ENCODE measurements around the gene RPL37A.

The RPL37A gene

DNA sequence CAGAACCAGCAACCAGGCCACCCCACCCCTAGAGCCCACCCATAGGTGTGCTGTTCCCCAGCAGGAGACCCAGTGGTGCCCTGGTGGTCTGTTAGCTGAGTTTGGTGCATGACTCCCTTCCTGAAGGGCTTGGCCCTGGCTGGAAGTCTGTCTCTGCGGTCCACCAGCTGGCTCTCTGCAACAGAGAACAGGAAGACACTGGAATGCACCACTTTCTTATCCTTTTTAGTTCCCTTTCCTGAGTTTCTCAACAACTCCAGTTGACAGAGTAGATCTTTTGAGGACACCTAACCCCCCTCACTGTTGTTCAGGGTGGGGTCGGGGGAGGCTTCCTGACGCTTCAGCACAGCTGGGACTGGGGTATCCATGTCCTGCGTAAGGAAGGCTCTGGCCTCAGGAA lies 11.9 kb upstream of the RPL37A start:
- FAIRE-seq (no peak), DNase-seq (ENCODE audit: low spot score) (no peak)

DNA sequence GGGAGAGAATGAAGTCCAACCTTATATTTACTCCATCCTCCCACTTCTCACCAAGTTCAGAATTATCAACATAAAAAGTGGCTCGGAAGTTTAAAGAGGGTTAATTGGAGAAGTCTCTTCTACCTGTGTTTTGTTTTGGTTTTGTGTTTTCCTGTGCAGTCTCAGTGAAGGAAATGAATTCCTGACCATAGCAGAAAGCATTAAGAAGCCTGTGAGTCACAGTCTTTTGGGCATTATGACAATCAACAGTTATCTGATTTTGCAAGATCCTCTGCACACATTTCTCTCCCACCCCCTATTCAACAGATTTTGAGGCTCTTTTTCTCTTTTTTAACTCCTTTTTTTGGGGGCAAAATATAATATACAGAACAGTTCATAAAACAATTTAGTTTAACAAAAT lies 8.6 kb upstream of the RPL37A start:
- FAIRE-seq (no peak), DNase-seq (ENCODE audit: low spot score) (no peak)

DNA sequence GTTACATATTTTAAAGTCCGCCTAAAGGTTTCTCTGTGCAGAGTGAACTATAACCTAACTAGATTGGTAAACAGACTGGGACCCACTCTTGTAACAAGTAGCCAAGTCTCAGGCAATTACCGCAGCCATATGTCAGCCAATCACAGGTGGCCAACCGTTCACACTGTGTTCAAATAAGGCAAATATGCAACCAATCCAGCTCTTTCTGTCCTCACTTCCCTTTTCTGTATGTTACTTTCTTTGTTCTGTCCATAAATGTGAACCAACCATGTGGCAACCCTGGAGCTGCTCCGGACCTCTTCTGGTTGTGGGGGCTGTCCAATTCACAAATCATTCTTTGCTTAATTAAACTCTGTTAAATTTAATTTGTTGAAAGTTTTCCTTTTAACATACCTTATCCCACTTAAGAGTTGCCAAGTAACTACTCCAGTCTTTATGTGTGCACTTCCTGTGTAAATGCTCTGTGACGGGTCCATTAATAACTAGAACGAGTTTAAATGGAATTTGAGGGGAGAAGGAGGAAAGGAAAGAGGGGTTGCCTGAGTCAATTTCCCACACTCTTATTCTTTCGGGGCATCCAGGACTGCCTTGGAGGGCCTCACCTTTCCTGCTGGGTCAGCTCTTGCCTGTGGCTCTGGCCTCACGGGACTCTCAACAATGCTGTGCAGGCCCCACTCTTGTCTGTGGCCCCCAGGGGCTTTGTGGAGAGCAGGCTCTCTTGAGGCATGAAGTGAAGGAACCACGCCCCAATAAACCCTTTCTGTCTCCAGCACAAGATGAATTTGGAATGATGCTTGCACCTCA lies 6.6 kb upstream of the RPL37A start:
- DNase-seq (ENCODE audit: low spot score) (no peak), FAIRE-seq (no peak)

DNA sequence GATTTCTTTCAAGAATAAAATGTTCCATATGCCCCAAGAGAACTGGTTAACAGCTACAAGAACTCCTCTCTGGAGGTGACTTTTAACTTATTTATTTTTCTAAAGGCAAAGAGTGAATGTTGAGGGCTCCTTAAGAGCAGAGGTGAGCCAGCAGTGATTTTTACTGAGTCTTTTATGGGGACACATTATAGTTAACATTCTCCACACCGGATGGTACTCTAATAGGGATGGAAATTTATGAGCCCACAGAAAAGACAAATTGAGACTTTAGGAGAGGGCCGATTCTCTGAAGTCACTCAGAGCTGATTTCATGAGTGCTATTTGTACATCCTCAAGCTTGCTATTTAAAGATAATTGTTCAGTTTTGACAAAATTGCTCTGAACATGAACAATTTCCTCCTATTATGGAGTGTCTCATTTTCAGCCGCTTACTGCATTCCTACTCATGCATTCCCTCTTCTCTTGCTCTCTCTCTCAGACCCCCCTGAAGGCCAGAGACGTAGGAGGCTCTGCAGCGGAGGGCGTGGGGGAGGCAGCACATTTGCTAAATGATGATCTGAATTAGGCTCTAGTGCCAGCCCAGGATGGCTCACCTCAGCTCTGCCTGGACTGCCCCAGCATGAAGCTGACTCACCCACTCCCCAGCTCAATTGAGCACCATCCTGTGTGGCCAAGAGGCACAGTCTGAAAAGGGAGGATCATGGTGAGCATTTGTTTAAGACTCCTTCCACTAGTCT lies 5.9 kb upstream of the RPL37A start:
- DNase-seq (ENCODE audit: low spot score) (peak; percentile 70), FAIRE-seq (no peak)

DNA sequence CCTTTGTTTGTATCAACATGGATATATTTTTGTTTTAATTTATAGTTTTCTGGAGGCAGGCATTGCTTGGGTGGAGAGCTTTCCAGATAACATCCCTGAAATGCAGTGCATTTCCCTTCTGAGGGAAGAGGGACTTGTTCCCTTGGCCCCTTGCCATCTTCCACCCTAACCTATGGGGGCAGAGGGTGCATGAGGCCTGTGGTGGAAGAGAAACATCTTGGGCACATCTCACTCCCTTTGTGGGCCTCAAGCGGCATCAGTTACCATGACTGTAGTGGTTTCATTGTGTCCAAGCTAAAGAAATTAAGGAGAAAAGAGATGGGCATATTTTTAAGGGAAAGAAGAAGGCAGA lies 5.3 kb upstream of the RPL37A start:
- DNase-seq (ENCODE audit: low spot score) (no peak), FAIRE-seq (no peak)

DNA sequence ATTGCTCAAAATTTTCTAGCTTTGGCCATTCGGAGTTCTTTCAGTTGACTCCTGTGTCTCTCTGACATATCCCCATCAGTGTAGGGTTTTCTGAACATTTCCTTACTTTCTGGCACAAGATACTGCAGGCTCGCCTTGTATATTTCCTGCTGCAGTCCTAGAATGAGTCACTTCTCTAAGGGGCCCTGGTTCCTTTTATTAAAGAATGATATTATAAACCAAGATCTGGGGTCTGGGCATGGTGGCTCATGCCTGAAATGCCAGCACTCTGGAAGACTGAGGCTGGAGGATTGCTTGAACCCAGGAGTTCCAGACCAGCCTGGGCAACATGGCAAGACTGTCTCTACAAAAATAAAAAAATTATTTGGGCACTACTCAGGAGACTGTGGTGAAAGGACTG lies 3.0 kb upstream of the RPL37A start:
- no peak for FAIRE-seq
- no peak for DNase-seq (ENCODE audit: low spot score)

DNA sequence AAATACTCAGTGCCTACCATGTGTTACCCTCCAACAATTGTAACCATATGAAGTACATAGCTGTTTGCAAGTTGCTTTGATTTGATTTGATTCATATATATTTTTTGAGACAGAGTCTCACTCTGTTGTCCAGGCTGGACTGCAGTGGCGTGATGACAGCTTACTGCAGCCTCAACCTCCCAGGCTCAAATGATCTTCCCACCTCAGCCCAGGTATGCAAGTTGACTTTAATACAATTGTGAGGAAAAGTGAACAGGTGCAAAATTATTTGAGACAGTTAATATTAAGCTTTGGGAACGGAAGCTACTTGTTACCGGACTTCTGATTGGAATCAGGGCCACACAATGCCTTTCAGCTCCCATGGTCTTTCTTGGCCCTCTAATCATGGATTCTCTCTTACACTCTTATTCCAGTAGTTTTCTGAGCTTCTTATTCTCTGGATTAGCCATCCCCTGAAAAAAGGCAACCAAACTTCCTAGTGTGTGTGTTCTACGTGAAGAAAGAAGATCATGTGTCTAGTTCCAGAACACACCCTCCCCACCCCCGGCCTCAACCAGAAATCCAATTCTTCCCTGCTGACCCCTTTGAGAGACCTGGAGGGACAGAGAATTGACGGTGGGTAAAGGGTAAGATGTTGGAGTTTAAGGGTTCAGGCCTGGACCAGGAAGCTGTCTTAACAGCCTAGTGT lies 1.1 kb upstream of the RPL37A start:
- no peak for FAIRE-seq

DNA sequence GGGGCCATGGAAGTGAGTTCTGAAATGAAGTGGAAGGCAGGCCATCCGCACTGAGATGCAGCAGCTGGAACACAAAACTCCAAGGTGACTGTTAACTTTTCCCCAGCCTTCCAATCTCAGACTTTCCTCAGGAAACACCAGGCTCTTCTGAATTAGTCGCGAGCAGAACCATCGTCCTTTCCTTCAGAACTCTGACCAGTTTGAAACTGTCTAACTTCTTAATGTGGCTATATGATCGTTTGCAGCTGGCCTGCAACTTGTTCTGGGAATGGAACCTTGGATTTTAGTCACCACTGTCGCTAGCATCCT lies 620 bp upstream of the RPL37A start:
- DNase-seq (ENCODE audit: low spot score): no peak
- FAIRE-seq: no peak

More for the DNA sequence above, 1.1 kb upstream of the RPL37A start:
- DNase-seq (ENCODE audit: low spot score): no peak

DNA sequence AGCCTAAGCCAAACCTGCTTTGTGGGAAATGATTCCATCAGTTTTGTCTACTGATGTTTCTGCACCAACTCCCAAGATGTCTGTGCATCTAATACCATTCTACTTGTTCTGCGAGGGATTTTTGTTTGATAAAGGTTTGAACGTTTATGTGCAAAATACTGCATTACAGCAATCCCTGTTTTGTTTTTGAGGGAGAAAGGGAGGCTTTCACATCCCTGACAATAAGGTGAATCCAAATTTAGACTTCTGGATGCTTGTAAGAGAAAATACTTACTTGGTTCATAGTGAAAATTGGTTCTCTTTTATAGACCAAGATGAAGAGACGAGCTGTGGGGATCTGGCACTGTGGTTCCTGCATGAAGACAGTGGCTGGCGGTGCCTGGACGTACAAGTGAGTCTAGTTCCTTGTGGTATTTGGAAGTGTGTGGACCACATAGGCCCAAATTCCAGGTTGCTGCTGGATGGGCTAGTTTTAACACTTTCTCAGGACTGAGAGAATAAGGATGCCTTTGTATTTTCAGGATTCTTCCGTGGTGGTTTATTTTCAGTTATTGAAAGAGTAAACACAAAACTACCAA lies 1.1 kb downstream of the RPL37A start:
- FAIRE-seq (no peak), DNase-seq (ENCODE audit: low spot score) (no peak)

DNA sequence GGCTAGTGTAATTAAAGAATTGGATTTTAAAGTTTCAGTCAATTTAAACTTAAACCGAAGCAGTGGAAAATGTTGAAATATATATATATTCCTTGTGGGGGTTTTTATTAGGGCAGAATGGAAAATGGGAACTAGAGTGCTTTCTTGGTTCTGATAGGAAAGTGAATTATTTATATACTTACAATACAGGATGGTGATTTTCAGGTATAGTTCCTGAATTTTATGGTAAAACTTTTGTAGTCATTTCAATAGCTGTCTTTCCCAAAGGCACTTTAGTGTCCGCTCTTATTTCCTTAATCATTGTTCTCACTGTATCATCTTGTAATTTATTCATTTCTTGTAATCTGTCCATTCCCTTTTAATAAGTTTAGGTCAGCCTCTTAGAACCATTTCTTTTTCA lies 1.9 kb downstream of the RPL37A start:
- no peak for FAIRE-seq
- DNase-seq (ENCODE audit: low spot score): no peak

DNA sequence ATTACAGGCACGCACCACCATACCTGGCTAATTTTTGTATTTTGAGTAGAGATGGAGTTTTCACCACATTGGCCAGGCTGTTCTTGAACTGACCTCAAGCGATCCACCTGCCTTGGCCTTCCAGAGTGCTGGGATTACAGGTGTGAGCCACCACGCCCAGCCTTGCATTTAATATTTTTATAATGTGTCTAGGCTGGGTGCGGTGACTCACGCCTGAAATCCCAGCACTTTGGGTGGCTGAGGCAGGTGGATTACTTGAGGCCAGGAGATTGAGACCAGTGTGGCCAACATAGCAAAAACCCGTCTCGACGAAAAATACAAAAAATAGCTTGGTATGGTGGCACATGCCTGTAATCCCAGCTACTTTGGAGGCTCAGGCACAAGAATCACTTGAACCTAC lies 3.2 kb downstream of the RPL37A start:
- DNase-seq (ENCODE audit: low spot score) (no peak), FAIRE-seq (no peak)

DNA sequence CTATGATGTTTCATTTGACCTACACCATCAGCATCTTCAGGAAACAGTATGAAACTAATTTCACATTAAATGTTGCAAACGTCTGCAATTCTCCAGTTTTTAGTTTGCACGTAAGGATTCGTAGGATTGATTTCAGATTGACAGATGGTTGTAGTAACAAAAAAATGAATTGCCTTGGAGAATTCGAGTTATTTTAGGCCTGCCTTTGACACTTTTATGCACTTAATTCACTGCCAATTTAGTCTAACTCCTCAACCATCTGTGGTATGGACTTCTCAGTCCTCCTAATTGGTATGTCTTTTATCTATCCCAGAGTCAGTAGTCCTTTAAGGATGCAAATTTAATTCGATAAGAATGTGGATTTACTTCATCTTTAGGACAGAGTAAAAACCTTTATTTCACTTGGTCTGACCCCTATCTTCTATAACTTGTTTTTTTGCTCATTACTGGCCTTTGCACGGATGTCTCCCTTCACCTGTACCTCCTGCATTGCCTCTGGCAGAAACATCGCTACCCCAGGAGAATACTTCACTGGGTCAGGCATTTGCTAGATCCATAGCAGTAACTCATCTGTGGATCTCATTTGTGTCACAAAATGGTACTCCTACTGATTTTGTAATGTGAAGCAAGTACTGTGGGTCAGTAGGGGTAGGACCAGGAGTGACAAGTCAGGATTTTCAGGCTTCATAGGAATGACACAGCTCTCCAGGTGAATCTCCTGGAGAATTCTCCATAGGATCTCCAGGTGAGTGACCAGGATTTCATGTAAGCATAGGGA lies 3.9 kb downstream of the RPL37A start:
- no peak for DNase-seq (ENCODE audit: low spot score)
- FAIRE-seq: no peak

DNA sequence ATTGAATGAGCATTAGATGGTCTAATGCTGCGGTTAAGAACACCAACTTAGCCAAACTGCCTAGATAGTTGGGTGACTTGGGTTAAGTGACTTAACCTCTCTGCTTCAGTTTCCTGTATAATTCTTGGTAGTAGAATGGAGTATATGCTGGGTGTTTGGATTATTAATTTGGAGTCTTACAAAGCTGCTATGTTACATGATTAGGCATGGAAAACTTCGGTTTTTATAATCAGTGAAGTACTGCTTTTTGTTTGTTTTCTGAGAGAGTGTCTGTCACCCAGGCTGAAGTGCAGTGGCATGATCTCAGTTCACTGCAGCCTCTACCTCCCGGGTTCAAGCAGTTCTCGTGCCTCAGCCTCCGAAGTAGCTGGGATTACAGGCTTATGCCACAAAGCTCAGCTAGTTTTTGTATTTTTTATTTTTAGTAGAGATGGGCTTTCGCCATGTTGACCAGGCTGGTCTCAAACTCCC lies 4.5 kb downstream of the RPL37A start:
- DNase-seq (ENCODE audit: low spot score) (no peak), FAIRE-seq (no peak)

DNA sequence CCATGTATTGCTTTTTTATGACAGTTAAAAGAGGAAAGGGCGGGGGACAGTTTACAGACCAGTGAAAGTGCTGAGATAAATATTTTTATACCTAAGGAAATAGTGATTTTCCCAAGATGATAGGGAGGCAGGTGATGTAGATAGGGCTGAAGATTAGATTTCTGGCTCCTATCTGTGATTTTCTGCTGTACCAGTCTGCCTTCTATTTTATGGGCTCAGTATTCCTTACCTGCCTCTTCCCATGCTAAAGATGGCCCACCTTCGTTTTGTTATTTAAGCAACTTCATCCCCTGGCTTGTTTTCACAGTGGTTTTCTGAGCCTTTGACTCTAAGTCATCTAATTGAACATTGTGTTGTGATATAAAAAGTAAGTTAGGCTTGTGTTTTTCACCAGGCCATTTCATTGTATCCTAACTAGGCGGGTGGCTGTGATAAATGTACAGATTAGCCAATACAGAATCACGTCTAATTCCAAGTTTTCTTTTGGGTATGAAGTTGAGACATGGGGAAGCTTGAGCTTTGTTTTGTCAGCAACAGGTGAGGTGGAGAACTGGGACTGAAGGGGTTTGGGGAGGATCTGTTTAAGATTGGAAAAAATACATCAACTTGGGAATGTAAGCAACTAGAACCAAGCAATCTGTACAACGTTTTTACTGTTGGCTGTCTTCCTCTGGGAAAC lies 5.2 kb downstream of the RPL37A start:
- DNase-seq (ENCODE audit: low spot score) (no peak), FAIRE-seq (no peak)

DNA sequence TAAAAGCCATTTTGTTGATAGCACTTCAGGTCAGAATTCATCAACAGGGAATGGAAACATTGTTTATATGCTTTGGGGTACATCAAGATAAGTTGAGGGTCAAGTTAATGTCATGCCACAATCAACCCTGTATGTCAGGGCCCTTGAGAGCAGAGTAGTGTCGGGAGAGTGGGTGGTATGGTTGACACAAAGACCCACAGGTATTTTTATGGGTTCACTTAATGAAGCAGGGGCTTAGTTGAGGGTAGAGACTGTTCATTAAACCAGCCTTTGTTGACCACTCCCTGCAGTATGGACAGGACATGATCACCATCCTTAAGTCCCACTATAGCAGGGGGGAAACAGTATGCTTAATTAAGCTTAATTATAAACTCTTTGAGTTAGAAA lies 5.7 kb downstream of the RPL37A start:
- no peak for DNase-seq (ENCODE audit: low spot score)
- FAIRE-seq: no peak

DNA sequence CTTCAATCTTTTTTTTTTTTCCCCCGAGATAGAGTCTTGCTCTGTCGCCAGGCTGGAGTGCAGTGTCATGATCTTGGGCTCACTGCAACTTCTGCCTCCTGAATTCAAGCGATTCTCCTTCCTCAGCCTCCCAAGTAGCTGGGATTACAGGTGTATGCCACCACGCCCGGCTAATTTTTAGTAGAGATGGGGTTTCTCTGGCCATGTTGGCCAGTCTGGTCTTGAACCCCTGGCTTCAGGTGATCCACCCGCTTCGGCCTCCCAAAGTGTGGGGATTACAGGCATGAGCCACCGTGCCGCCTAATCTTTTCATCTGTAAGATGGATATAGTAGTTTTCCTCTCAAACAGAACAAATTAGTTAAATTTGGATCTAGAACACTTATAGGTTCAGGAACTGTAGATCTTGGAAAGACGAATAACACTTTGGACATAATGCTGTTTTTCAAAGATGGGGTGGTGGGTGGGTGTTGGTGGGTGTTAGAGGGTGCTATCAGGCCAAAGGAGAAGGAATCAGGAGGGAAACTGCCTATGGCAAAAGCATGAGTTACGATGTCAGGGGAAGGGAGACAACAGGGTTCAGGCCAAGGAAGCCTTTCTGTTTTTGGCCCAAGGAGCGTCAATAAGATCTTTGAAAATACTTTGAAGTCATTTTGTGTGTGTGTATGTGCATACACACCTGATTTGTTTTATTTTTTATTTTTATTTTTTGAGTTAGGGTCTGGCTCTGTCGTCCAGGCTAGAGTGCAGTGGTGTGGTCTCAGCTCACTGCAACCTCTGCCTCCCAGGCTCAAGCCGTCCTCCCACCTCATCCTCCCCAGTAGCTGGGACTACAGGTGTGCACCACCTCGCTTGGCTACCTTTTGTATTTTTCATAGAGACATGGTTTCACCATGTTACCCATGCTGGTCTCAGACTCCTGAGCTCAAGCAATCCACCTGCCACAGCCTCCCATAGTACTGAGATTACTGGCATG lies 6.8 kb downstream of the RPL37A start:
- FAIRE-seq (no peak), DNase-seq (ENCODE audit: low spot score) (no peak)

DNA sequence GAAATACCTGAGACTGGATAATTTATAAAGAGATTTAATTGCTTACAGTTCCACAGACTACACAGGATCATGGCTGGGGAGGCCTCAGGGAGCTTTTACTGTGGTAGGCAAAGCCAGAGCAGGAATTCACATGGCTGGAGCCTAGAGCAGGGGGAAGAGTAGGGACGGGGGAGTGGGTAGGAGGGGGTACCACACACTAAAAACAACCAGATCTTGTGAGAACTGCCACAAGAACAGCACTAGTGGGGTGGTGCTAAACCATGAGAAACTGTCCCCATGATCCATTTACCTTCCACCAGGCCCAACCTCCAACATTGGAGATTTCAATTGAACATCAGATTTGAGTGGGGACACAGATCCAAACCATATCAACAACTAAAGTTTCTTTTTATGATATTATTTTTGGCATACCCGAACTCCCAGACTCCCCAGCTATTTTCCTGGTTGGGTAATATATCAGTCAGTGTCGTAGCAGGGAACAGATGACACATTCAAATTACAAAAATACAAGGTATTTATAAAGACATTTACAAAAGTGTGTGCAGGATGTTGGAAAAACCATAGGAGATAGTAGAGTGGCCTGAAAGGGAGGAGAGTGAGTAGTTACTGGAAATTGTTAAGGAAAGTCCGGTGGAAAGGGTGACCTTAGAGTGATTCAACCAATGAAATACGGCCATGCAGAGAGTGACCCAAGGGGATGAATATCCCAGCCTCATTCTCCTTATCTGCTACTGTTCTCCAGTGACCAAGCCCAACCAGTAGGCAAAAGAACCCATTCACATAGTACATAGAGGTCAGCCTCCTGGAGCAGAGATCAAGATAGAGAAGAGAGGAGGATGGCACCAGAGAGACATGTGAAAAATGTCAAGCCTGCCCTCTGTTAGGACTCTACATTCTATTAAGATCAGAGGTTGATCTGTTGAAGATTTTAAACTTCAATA lies 8.8 kb downstream of the RPL37A start:
- DNase-seq (ENCODE audit: low spot score): no peak
- FAIRE-seq: no peak

DNA sequence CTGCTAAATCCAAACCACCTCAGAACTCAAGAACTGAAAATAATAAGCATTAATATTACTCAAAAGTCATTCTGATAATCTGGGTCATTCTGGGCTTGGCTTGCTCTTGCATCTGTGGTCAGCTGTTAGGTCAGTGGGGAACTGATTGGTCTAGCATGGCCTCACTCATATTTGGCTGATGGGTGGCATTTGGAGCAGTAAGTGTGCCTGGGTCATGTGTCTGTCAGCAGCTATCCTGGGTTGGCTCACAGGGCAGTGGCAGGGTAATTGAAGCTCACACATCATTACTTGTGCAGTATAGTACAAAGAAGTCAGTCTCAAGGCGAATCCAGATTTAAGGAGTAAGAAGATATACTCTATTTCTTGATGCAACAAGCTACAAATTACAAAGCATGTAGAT lies 9.6 kb downstream of the RPL37A start:
- no peak for FAIRE-seq
- no peak for DNase-seq (ENCODE audit: low spot score)
